SKM-1 treated with dmso at 0.1 percent for 144 hours (cell line): ENCODE measurements around the gene HYAL4.
"Not testable (repeated sequence)": the region's sequence is repeated elsewhere in the genome, so short reads cannot be mapped to it uniquely, and the experiment has no call there.

Experiments used
- DNase-seq: peaks from one replicate; lab custom pipeline; 2025; ENCODE audit not compliant: unreplicated experiment; lab: John Stamatoyannopoulos, UW

Gene HYAL4

GRCh38 chr7:123844712-123845219 is at the start of gene HYAL4:
Gene HYAL4, plus strand, starts transcription at chr7:123845169. Its CDS starts 23,105 bp downstream, at chr7:123868274.
- DNase-seq = no peak

- no peak for DNase-seq
Observed at GRCh38 chr7:123795917-123796316, 49.1 kb upstream of the HYAL4 start.

DNA sequence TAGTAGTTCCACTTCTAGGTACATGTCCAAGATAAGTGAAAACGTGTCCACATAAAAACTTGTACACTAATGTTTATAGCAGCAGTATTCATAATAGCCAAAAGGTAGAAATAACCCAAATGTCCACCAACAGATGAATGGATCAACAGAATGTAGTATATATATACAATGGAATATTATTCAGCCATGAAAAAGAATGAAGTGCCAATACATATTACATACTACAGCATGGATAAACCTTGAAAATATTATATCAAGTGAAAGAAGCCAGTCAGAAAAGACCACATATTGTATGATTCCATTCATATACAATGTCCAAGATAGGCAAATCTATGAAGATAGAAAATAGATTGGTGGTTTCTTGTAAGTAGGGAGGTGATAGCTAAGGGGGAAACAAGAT is 48.4 kb upstream of the HYAL4 start:
- no peak for DNase-seq

- peak; percentile 21 for DNase-seq
Observed at GRCh38 chr7:123797673-123798531, 47.1 kb upstream of the HYAL4 start.

DNA sequence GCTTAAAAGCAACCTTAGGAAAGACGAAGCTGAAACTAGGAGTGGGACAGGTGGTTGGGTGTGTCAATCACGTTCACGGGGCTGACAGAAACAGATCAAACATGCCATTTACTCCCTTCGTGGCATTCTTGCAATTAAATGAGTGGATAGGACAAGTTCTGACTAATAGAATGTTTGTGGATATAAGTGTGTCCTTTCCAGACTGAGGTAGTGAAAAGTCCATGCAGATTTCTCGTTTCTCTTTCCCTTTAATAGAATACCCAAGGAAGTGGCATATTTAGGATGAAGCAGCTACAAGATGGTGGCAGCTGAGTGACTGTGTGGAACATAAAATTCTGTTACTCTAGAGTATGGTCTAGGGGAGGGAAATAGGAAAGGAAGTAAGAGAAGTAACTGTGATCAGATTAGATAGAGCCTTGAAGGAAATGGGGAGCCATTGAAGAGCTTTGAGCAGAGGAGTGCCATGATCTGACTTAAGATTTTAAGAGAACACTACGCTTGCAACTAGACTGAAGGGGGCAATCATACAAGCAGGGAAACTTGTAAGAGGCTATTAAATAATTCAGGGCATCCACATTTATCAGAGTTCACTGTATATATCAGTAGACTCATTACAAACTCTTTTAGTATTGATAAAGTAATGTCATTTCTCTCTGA is 46.3 kb upstream of the HYAL4 start:
- no peak for DNase-seq

DNA sequence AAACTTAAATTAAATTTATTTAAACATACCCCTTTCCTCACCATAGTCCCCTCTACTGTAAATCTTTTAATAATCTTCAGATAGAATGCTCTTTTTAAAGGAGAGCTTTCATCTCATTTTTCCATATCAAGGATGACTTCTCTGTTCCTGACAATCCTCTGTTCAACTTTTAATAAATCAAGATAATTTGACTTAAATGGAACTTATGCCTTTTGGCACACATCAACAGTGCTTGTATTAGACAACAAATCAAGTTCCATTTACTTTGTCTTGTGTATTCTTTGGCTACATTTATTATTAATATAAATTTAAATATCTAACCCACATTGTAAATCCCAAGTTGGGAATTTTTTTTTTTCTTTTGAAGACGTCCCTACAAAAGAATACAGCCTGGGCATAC is 42.7 kb upstream of the HYAL4 start:
- no peak for DNase-seq

GRCh38 chr7:123805287-123805686 is 39.7 kb upstream of the HYAL4 start:
- DNase-seq = no peak

- no peak for DNase-seq
Observed at GRCh38 chr7:123809471-123809870, 35.5 kb upstream of the HYAL4 start.

- no peak for DNase-seq
Observed at GRCh38 chr7:123811056-123811455, 33.9 kb upstream of the HYAL4 start.

DNA sequence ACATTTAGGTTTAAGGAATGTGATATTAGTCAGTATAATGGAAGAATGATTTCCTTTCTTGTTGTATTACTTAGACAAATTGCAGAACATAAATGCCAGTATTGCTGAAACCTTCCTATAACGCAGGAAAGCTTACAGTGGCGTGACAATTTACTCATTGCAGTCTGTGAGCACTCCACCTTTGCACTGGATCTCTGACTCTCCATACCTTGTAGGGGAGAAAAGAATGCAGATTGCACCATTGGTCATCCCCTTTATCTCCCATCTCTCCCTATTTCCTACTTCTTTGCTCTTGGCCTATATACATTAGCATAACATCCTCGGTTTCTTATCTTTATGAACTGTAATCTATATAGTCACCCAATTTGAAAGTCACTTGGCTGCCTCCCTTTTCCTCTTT is 28.1 kb upstream of the HYAL4 start:
- DNase-seq = no peak

DNA sequence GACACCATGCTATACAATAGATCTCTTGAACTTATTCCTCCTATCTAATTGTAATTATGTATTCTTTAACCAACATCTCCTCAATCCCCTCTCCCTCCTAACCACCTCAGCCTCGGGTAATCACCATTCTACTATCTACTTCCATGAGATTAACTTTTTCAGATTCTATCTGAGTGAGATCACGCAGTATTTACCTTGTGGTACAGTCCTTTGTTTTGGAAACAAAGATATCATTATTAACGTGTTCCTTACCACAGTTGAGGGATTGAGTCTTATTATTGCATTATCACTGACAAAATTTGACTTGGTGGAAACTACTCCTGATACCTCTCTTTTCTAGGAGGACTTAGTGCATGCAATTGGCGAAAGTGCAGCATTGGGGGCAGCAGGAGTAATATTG is 26.0 kb upstream of the HYAL4 start:
- DNase-seq = no peak

GRCh38 chr7:123819795-123820194 is 25.2 kb upstream of the HYAL4 start:
- not testable (repeated sequence) for DNase-seq

- DNase-seq = no peak
Observed at GRCh38 chr7:123820864-123821263, 24.1 kb upstream of the HYAL4 start.

DNA sequence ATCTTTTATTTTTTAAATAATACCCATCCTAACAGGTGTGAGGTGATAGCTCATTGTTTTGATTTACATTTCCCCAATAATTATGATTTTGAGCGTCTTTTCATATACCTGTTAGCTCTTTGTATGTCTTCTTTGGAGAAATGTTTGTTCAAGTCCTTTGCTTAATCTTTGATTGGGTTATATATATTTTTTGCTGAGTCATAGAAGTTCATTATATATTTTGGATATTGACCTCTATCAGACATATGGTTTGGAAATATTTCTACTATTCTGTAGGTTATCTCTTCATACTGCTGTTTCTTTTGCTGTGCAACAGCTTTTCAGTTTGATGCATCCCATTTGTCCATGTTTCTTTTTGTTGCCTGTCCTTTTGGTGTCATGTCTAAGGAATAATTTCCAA is 23.6 kb upstream of the HYAL4 start:
- no peak for DNase-seq

GRCh38 chr7:123823898-123824753 is 20.8 kb upstream of the HYAL4 start:
- no peak for DNase-seq

- no peak for DNase-seq
Observed at GRCh38 chr7:123824754-123825067, 20.3 kb upstream of the HYAL4 start.

GRCh38 chr7:123828805-123829204 is 16.2 kb upstream of the HYAL4 start:
- no peak for DNase-seq

DNA sequence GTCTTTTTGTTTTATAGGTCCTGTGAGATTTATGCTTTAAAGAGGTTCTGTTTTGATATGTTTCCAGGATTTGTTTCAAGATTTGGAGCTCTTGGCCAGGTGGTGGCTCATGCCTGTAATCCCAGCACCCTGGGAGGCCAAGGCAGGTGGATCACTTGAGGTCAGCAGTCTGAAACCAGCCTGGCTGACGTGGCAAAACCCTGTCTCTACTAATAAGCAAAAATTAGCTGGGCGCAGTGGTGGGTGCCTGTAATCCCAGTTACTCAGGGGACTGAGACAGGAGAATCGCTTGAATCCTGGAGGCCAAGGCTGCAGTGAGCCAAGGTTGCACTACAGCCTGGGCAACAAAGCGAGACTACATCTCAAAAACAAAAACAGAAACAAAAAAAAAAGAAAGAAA is 8.3 kb upstream of the HYAL4 start:
- DNase-seq = no peak

DNA sequence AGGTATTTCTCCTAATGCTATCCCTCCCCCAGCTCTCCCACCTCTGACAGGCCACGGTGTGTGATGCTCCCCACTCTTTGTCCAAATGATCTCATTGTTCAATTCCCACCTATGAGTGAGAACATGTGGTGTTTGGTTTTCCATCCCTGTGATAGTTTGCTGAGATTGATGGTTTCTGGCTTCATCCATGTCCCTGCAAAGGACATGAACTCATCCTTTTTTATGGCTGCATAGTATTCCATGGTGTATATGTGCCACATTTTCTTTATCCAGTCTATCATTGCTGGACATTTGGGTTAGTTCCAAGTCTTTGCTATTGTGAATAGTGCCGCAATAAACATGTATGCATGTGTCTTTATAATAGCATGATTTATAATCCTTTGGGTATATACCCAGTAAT is 5.9 kb upstream of the HYAL4 start:
- DNase-seq = not testable (repeated sequence)

DNA sequence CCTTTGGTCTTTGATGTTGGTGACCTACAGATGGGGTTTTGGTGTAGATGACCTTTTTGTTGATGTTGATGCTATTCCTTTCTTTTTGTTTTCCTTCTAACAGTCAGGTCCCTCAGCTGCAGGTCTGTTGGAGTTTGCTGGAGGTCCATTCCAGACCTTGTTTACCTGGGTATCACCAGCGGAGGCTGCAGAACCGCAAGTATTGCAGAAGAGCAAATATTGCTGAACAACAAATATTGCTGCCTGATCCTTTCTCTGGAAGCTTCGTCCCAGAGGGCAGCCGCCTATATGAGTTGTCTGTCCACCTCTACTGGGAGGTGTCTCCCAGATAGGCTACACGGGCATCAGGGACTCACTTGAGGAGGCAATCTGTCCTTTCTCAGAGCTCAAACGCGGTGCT is 827 bp upstream of the HYAL4 start:
- not testable (repeated sequence) for DNase-seq

GRCh38 chr7:123845823-123846216 is 851 bp downstream of the HYAL4 start:
- DNase-seq = no peak
